Inferior parietal cortex (tissue), 1 donor: ENCODE results near the gene CLSTN2.
A peak's percentile ranks its signal among the peaks of the same experiment; 100 is the strongest.

Source experiments
- DNase-seq: peaks from one replicate; pipeline ENCODE4 v3.0.0-alpha.2; 2016; ENCODE audit errors: extremely low spot score

Gene CLSTN2

GRCh38 chr3:140006331-140006730, 71.3 kb downstream of the CLSTN2 start:
- DNase-seq = no peak

- DNase-seq = no peak
These were observed 72.1 kb downstream of the CLSTN2 start for GRCh38 chr3:140007081-140007480.

DNA sequence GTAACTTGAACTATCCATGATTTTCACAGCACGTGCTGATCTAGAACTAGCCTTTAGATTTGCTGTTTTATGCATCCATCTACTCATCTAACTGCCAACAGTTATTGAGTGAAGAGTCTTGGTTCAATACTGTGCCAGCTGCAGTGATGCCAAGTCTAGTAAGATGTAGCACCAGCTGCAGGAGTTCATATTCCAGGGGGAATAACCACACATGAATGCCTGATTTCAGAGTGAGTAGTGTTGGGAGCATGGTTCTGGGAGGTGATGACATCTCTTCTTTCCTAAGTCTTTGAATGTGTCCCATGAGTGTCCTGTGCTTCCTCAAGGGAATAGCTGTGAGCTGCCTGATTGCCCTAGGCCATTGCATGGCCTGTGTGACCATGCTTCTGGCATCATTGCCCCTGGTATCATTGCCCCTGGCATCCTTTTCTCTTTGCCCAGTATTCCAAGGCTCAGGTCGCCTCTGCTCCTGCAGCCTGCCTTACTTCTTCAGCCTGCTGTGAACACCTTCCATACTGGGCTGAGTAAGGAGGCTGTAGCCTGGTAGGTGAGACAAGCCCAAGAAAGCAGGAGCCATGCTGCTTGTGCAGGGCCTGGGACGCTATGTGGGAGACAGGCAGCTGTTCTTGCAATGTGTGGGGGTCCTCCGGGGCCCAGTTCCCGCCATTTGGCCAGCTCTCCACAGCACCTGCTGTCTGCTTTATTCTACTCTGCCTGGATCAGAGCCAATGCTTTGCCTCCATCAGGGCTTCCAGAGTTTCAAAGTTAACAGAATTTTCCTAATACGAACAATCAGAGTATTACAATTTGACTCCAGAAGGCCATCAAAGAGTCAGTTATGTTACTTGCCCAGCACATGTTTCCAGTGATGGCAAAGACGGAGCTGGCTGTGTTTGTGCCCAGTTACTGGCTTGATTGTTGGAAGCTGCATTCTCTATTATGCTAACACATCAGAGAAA, 73.2 kb downstream of the CLSTN2 start:
- peak; percentile 49 for DNase-seq

DNA sequence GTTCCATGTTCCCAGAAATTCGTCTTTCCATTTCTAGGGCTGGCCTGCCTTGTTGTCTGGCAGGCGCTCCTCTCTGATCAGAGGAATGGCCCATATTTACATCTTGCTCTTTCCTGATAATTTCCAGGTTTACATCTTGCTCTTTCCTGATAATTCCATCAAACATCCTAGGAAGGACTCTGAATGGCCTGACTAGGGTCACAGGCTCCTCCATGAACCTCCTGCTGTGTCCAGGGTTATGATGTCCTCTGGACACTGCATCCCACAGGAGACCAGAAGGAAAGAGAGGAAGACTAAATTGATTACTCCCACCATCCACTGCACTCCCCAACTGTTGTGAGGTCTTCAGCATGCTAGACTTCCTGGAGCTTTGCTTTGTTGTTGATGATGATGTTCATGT, 75.4 kb downstream of the CLSTN2 start:
- no peak for DNase-seq

- no peak for DNase-seq
These were observed 76.1 kb downstream of the CLSTN2 start for GRCh38 chr3:140011086-140011485.

DNA sequence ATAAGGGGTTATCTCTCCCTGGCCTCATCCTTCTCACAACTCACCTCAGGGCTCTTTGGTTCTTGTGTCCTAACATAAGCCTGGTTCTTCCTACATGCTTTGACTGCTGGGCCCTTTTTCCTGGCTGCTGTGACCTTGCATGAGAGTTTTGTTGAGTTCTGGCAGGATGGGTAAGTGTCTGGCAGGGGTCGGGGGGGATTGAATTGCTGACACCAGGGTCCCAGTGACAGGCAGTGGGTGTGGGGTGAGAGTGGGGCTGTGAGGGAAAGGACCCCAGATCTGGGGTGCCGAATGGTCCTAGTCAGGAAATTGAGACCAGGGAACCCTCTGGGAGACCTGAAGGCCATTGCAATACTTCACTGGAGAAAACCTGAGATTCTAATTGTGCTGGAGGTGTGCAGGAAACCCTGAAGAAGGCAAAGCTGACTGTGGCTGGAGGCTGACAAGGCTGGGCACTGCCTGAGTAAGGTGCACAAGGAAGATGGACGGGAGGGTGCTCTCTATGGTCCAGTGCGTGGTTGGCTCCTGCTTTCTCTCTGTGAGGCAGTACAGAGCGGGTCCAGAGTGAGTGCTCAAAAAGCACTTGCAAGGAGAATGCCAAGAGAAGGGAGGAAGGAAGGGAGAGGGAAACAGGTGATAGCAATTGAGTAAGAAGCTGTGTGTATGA, 76.8 kb downstream of the CLSTN2 start:
- DNase-seq = no peak

GRCh38 chr3:140013220-140013619, 78.2 kb downstream of the CLSTN2 start:
- peak; percentile 43 for DNase-seq

DNA sequence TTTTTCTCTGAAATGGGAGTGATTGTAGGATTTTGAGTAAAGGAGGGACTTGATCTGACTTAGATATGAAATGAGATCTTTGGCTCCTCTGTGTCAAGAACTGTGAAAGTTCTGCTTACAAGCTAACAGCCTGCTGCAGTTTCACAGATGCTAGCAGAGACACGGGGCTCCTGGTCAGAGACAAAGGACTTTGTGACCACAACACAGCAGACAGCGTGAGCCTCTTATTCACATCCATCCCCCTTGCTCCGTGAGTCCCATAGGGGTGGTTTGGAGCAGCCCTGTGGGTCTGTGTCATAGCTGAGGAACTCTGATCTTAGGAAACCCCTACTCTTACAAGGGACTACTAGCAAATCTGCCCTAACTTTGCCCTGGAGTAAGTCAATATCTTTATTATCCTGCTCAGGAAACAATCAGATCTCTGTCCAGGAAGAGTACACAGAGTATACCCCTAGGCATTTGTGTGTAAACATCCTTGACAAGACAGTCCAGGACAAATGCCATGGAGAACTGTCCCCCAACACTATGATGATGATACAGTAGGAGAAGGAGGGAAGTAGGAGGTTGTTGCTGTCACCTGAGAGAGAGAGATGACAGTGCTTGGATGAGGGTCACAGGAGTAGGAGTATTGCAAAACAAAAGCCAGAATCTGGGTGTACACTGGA, 80.0 kb downstream of the CLSTN2 start:
- no peak for DNase-seq

DNA sequence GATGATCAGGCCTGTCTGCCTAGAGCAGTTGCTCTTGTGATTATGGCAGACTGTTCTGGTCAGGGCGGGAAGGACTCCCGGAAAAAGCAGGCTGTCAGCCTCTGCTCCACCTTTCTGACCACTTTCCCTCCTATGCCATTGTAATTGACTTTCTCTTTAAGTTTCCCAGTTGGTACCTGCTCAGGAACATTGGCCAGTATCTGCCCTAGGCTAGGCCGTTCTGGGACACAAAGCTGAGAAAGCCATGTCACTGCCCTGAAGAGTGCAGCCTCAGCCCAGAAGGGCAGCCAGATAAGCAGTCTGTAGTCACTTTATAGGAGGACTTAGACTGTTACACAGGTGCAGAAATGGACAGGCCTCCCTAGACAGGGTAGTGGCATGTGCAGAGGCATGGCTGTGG, 80.8 kb downstream of the CLSTN2 start:
- DNase-seq = no peak

DNA sequence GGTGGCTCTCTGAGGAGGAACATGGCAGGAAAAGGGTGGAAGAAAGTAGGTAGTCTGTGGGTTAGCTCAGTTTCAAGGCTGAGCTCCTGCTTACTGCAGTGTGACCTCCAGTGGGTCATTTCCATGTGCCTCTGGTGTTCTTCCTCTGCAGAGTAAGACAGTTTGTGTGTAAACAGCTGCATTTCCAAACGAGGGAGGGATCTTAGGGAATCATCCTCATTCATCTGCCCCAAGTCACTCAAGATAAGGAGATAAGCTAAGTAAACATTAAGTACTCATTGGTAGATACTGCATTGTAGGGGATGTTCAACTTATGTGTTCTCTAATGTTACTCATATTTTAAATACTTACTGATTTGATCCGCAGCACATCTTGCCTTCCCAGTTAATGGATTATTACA, 83.6 kb downstream of the CLSTN2 start:
- no peak for DNase-seq

- DNase-seq = no peak
These were observed 85.0 kb downstream of the CLSTN2 start for GRCh38 chr3:140019946-140020345.

- no peak for DNase-seq
These were observed 85.6 kb downstream of the CLSTN2 start for GRCh38 chr3:140020541-140020940.

DNA sequence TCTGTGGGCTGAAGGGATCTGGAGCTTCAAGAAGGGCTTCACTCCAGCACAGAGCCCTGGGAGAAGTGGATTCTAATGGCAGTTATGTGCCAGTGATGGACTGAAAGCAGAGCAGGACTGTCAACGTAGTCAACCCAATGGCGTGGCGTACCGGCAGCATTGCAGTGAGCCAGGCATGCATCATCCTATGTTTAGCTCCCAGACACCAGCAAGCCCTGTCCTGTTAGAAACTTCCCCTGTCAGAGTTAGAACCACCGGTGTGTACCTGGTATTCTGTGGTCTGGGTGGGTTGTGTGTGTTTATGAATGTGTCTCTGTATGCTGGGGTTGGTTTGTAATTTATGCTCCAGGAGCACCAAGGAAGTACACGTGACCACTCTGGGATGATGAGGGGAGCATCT, 86.3 kb downstream of the CLSTN2 start:
- DNase-seq = no peak

- no peak for DNase-seq
These were observed 87.2 kb downstream of the CLSTN2 start for GRCh38 chr3:140022066-140022770.

DNA sequence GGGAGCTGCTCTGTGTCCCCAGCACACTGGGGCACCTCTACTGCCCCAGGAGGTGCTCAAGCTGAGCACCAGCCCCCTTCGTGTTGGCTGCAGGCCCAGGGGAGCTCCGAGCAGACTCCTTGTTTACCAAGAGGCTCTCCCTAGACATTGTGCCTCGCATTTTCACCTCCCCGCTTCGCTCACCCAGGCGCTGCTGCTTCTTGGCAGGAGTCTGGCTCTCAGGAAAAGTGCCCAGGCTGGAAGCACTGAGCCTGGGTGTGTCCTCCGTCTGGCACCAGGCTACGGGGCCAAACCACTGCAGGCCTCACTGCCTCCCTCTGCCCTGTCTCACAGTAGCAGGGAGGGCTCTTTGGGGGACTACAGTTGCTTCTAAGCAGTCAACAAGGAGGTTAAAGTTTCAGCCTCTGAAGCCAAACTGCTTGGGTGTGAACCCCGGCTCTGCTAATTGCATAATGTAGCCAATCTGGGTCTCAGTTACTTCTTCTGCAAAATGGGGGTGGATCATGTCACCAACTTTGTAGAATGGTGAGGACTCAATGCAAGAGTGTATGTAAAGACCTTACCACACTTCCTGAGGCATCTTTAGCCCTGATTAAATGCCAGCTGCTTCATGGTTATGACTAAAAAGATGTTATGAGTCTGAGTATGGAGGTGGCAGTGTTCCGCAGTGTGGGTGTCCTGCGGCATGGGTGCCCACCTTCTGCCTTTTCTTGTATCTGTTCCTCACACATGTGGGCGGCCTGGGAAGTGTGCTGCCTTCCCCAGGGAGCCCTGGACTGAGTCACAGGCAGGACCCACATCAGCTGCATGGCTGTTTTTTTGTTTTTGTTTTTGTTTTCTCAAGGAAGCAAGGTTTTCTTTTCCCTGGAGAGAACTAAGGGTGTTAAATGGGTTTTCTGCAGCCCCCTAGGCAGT, 88.9 kb downstream of the CLSTN2 start:
- peak; percentile 61 for DNase-seq

- DNase-seq = no peak
These were observed 96.2 kb downstream of the CLSTN2 start for GRCh38 chr3:140031170-140031569.

- DNase-seq = no peak
These were observed 99.1 kb downstream of the CLSTN2 start for GRCh38 chr3:140034058-140034457.

- DNase-seq = no peak
These were observed 100.9 kb downstream of the CLSTN2 start for GRCh38 chr3:140035871-140036270.

GRCh38 chr3:140050396-140050795, 115.4 kb downstream of the CLSTN2 start:
- no peak for DNase-seq

- DNase-seq = peak; percentile 65
These were observed 116.3 kb downstream of the CLSTN2 start for GRCh38 chr3:140051019-140051957.
